Activated CD4-positive, alpha-beta T cell treated with anti-CD3 and anti-CD28 coated beads, Interleukin-2, amount 50 U/mL, for 4 hours (primary cell): Measurements from ENCODE around the gene TTBK1.

ENCODE experiments used
- DNase-seq, 2 experiments: peaks; one replicate each; pipeline ENCODE4 v3.0.0-alpha.2; 2020

The TTBK1 gene

GRCh38 chr6:43274127-43274915 is 31.0 kb downstream of the TTBK1 start:
- no peak for DNase-seq

DNA sequence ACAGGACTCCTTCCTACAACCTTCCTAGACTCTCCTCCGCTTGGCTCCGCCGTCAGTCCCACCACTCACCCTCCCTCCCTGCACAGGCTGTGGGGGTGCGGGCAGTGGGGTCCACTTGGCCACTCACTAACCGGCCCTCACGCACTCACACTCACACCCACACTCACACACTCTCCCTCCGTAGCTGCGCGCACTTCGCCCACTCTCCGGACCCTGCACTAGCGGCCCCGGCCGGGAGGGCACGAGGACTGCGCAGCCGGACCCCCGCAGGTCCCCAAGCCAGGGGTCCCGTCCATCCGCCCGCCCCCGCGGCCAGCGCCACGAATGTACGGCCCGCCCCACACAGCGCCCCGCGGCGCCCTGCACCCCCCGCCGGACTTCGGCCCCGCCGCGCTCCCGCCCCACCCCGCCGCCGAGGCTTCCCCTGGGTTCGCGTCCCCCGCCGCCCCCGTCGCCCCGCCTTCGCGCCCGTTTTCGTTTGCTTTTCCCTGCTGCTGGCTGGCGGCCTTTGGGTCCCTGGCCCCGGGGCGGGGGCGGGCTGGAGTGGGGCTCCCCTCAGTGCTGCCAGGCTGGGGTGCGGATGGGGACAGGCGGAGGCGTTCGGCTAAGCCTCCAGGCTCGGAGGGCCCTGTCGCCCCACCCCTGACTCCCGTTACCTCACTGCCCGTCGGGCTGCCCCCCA is 31.8 kb downstream of the TTBK1 start:
- peak; percentile 28 to 36 for DNase-seq

DNA sequence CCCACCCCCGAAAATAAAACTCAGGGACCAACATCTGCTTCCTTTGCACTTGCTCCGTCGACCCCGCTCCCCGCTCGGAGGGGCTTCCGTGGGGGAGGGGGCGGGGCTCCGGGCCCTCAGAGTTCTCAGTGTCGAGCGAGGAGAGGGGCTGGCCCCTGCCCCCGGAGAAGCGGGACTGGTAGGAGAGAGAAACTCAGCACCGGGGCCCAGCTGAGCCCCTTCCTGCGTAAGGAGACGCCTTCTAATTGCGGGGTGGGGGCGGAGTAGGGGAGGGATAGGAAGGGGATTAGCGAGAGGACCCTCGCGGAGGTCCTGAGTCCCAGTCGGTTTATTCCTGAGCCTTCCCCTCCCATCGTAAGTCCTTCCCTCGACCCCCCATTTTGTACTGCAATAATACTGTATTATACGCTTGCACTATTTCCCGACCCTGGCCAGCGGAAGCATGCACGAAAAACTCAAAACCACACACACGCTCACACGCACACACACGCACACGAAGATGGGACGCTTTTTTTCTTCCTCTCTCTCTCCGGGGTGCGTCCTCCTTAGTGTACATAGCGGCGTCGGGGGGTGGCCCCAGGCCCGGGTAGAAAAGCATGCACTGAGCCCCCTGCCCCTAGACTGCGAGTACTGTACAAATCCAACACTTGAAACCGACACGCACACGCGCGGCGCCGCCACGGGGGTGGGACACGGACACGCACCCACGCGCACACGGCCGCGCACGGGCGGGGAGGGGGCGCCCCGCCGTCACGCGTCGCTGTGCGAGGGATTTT is 32.7 kb downstream of the TTBK1 start:
- DNase-seq, result peak in 1 of 2 experiments; percentile 14

DNA sequence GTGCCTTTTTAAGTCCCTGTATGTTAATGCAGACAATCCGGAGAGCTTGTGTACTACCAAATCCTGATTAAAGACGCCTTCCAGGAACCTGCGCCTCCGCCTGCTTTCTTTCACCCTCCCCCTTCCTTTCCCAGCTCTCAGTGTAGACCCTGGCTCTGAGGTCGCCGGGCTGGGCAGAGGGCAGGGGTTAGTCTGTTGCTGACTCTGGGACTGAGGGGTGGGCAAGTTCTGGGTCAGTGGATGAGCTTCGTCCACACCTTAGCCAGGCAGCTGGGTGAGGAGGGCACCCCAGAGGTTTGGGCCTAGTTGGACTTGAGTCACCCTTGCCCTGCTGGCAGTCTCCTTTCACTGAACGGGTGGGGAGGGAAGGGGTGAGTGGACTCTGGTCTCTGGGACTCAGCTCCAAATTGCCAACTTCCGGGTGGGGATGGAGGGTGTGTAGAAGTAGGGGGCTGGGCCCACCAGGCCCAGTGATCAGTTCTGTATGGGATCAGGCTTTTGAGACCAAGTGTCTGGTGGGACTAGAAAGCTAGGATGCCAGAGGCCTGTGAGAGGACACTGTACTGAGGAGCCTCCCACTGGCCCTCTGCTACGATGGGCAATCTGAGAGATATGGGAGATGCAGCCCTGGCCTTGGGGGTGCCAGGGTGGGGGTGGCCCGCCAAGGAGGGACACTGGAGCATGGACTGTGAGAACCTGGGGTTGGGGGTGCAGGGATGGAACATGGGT is 33.5 kb downstream of the TTBK1 start:
- no peak for DNase-seq

DNA sequence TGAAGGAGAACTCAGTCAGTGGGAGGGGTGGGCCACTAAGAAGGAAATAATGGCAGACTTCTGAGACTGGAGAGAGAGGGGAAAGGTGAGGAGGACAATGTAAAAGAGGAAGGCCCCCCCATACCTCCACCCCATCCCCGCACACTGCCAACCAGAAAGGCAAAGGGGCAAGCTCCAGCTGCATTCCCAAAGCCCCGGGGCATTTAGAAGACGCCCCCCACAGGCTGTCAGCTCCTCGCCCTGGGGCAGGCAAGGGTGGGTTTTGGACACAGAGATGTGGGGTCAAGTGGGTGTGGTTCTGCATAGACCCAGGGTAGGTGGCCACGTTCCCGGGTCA is 34.0 kb downstream of the TTBK1 start:
- DNase-seq, result no peak

- no peak for DNase-seq
Observed at GRCh38 chr6:43277643-43278523, 34.6 kb downstream of the TTBK1 start.

GRCh38 chr6:43278524-43279078 is 35.3 kb downstream of the TTBK1 start:
- no peak for DNase-seq

GRCh38 chr6:43280234-43280633 is 37.0 kb downstream of the TTBK1 start:
- no peak for DNase-seq

- DNase-seq, result no peak
Observed at GRCh38 chr6:43282060-43282459, 38.8 kb downstream of the TTBK1 start.

- no peak for DNase-seq
Observed at GRCh38 chr6:43282636-43283513, 39.6 kb downstream of the TTBK1 start.

- DNase-seq, result no peak
Observed at GRCh38 chr6:43283514-43283901, 40.2 kb downstream of the TTBK1 start.

GRCh38 chr6:43283905-43284304 is 40.6 kb downstream of the TTBK1 start:
- no peak for DNase-seq

- DNase-seq, result no peak
Observed at GRCh38 chr6:43284991-43285781, 41.9 kb downstream of the TTBK1 start.

- no peak for DNase-seq
Observed at GRCh38 chr6:43285832-43286231, 42.6 kb downstream of the TTBK1 start.

- DNase-seq, result no peak
Observed at GRCh38 chr6:43286456-43286979, 43.2 kb downstream of the TTBK1 start.

DNA sequence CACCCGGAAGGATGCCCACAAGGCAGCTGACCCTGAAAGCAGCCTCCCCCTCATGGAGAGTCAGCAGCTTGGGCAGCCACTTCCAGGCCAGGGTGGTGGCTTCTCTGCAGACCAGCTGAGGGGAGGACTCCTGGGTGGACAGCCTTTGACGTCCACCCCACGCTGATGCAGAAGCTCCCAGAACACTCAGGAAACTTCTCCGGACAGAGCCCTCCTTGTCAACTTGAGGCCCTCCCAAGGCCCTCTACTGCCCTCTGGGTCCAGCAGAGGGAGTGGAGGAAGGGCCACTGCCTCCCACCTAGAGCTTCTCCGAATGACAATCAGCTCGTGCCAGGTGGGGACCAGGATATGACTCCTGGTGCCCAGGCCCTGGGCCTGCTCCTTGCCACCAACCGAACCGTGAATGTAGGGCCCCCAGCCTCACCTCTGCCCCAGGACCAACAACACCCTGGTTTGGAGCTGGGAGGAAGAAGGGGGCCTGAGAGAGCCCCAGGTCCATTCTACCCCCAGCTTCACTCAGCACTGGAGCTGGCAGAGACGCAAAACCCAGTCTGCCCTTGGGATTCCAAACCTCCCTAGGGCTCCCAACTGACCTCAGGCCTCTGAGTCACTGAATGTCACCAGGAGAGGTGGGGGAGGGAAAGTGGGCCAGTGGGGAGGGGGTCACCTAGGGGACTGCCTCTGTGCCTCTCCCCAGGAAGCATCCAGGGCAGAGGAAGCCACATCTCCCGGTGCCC is 43.9 kb downstream of the TTBK1 start:
- no peak for DNase-seq

DNA sequence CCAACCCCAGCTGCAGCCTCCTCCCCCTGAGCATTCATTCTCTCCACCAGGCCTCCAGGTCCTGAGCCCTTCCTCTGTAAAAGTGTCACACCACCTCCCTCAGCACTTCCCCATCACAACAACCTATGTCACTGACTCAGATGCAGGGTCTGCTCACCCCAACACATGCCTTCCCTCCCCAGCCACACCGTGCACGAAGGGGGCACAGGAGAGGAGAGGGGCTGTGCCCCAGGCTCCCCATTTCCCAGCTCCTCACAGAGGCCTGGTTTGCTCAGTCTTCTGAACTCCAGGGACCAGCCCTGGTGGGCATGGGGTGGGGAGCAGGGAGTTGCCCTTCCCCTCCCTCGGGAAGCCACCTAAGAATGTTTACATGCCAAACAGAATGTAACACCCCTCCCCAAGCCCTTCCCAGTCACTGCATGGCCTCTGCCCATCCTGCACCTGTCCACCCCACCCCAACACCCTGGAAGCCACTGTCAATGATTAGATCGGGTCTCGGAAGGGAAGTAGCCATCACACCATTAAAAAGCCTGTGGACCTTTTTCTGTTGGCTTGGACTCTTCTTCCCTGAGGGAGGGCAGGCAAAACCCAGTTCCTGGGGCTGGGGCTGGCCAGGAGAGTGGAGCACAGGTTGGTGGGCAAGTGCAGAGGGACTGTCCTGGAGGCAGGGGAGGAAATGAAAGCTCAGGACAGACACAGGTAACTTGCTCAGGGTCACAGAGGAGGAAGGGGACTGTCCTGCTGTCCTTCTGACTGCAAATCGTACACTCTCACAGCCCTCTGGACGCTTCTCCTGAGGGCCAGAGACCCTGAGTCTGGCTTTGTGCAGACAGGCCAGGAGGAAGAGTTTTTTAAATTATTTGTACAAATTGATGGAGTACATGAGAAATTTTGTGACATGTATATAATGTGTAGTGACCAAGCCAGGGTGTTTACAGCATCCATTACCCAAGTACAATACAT is 44.7 kb downstream of the TTBK1 start:
- no peak for DNase-seq
